ENCODE measurements around the gene LGALS7.

DNA sequence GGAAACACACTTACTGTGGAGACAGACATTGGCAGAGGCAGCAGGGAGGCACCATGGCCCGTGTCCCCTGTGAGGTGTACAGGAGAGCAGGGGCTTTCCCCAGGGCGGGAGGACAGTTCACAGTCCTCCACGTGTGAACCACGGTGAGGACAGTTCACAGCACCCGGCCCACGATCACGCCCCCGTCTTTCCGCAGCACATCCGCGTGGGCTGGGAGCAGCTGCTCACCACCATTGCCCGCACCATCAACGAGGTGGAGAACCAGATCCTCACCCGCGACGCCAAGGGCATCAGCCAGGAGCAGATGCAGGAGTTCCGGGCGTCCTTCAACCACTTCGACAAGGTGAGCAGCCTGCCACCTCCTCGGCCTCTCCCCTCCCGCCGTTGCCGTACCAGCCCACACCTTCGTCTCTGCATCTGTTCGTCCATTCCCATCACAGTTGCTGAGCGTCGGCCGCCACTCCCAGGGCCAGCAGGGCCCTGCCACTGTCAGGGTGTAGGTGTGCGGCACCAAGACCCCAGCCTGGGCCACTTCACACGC, 46.5 kb downstream of the LGALS7 start:
- TF ChIP-seq EP300 (IDR thresholded peaks at IDR 0.05; ENCODE audit: borderline replicate concordance): no peak
- TF ChIP-seq YY1 (IDR thresholded peaks at IDR 0.05; ENCODE audit: low read depth): no peak
- no peak for TF ChIP-seq FOXM1 (IDR thresholded peaks at IDR 0.05; ENCODE audit: borderline replicate concordance, low read depth)
- TF ChIP-seq, protein P1, sequence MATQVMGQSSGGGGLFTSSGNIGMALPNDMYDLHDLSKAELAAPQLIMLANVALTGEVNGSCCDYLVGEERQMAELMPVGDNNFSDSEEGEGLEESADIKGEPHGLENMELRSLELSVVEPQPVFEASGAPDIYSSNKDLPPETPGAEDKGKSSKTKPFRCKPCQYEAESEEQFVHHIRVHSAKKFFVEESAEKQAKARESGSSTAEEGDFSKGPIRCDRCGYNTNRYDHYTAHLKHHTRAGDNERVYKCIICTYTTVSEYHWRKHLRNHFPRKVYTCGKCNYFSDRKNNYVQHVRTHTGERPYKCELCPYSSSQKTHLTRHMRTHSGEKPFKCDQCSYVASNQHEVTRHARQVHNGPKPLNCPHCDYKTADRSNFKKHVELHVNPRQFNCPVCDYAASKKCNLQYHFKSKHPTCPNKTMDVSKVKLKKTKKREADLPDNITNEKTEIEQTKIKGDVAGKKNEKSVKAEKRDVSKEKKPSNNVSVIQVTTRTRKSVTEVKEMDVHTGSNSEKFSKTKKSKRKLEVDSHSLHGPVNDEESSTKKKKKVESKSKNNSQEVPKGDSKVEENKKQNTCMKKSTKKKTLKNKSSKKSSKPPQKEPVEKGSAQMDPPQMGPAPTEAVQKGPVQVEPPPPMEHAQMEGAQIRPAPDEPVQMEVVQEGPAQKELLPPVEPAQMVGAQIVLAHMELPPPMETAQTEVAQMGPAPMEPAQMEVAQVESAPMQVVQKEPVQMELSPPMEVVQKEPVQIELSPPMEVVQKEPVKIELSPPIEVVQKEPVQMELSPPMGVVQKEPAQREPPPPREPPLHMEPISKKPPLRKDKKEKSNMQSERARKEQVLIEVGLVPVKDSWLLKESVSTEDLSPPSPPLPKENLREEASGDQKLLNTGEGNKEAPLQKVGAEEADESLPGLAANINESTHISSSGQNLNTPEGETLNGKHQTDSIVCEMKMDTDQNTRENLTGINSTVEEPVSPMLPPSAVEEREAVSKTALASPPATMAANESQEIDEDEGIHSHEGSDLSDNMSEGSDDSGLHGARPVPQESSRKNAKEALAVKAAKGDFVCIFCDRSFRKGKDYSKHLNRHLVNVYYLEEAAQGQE (IDR thresholded peaks at IDR 0.05; ENCODE audit: low read depth): no peak
- TF ChIP-seq, protein P2, sequence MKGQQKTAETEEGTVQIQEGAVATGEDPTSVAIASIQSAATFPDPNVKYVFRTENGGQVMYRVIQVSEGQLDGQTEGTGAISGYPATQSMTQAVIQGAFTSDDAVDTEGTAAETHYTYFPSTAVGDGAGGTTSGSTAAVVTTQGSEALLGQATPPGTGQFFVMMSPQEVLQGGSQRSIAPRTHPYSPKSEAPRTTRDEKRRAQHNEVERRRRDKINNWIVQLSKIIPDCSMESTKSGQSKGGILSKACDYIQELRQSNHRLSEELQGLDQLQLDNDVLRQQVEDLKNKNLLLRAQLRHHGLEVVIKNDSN (IDR thresholded peaks at IDR 0.05): no peak
- TF ChIP-seq NFIC (IDR thresholded peaks at IDR 0.05): no peak
- TF ChIP-seq, protein P3, sequence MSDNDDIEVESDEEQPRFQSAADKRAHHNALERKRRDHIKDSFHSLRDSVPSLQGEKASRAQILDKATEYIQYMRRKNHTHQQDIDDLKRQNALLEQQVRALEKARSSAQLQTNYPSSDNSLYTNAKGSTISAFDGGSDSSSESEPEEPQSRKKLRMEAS (IDR thresholded peaks at IDR 0.05): no peak
- TF ChIP-seq EGR1 (IDR thresholded peaks at IDR 0.05): no peak
- no peak for TF ChIP-seq CREB1 (IDR thresholded peaks at IDR 0.05; ENCODE audit: low read depth)
- TF ChIP-seq TCF12 (IDR thresholded peaks at IDR 0.05; ENCODE audit: low read depth): no peak
- no peak for TF ChIP-seq CEBPB (IDR thresholded peaks at IDR 0.05)
